Adrenal gland (tissue), 12 donors: ENCODE results near the gene KSR2. TPM values are rescaled to one million over a fixed set of nuclear protein-coding genes. Genes with fewer than 3 reads are reported as not detected.

Source experiments
- DNase-seq, 7 donors: peaks; one replicate each; pipeline ENCODE4 v3.0.0-alpha.2; 2019 to 2020
- H3K27ac ChIP-seq, 5 donors: fragments of 200-600 bp; sonication (generic) in 4 of 5; 1 replicate in 3 of 5; 2 replicates in 2 of 5; pipeline versions ENCODE4 v1.5.1 to v1.8.0; 2016 to 2020; ENCODE audit warnings: mild to moderate bottlenecking in 1 of 5
- H3K27me3 ChIP-seq: fragments of 200-600 bp; 2 replicates; pipeline ENCODE4 v1.8.0; 2021
- H3K36me3 ChIP-seq, 2 donors: fragments of 200-600 bp; replicated peaks in 1 of 2; 1 replicate in 1 of 2; 2 replicates in 1 of 2; pipeline versions ENCODE4 v1.5.1 to v1.8.0; 2018 to 2022
- H3K4me1 ChIP-seq, 2 donors: fragments of 200-600 bp; replicated peaks in 1 of 2; 1 replicate in 1 of 2; 2 replicates in 1 of 2; pipeline versions ENCODE4 v1.5.1 to v1.8.0; 2018 to 2021
- H3K4me3 ChIP-seq, 4 donors: fragments of 200-600 bp; sonication (generic) in 3 of 4; one replicate each; pipeline ENCODE4 v1.5.1; 2016 to 2018
- H3K9me3 ChIP-seq, 3 donors: fragments of 200-600 bp; sonication (generic) in 1 of 3; replicated peaks in 1 of 3; 1 replicate in 2 of 3; 2 replicates in 1 of 3; pipeline versions ENCODE4 v1.5.1 to v1.8.0; 2016 to 2021
- CTCF ChIP-seq, 6 experiments: fragments of 450-650 bp in 4 of 6; fragments of 200-600 bp in 2 of 6; sonication (generic) in 1 of 6; IDR thresholded peaks; 1 replicate in 5 of 6; 2 replicates in 1 of 6; pipeline versions ENCODE4 v1.5.1 to v1.8.0; 2016 to 2021; ENCODE audit warnings: antibody characterized with exemption in 6 of 6, mild to moderate bottlenecking in 2 of 6, moderate library complexity in 1 of 6
- POLR2A ChIP-seq, 2 donors: fragments of 450-650 bp; IDR thresholded peaks; one replicate each; pipeline ENCODE4 v1.6.1; 2017; ENCODE audit warnings: antibody characterized with exemption in 2 of 2, mild to moderate bottlenecking in 2 of 2, moderate library complexity in 1 of 2
- WGBS, 4 donors: extraction: QIAGEN DNeasy Blood & Tissue Kit in 2 of 4; methylation state at CpG; one replicate each; pipeline versions ENCODE4 v1.1.5 to v1.1.7; 2013 to 2017; 5-methylcytosine and 5-hydroxymethylcytosine counted together
- intact Hi-C, 2 donors: fragments of 100-400 bp; cut with DNase I; formaldehyde crosslinking; loops; one replicate each; pipeline versions ENCODE4 v1.14.1 to v1.15.0; 2022 to 2023
- polyA plus RNA-seq, 3 donors: library from polyadenylated mRNA; stranded (reverse); fragments of 200-250 nt in 2 of 3; fragments of 350-450 nt in 1 of 3; fragmentation: Illumina TruSeq in 1 of 3; extraction: RNeasy Lipid Tissue Mini Kit (QIAGEN cat#74804) in 1 of 3; gene quantifications; one replicate each; pipeline ENCODE4 v1.2.3, GENCODE V29; 2013 to 2014
- total RNA-seq, 9 donors: library from RNA; depleted of rRNA in 4 of 9; stranded (reverse); fragments of >200 nt in 4 of 9; fragments of 120-200 nt in 1 of 9; fragmentation: NEBNext Ultra II Directional in 1 of 9; extraction: Animal tissue kit (Norgen Biotek cat#: 25700) in 1 of 9; gene quantifications; one replicate each; pipeline versions ENCODE4 v1.1.0 to v1.2.4, GENCODE V29; 2013 to 2023
- donor health status: healthy with polysubstance abuse.
- donor health status: Bipolar disorder and iron deficiency.
- donor health status: DM: yes; HTN: yes; CAD: no.
- donor health status: DM: no; HTN: no; CAD: no.
- donor health status: DM: no; HTN: no; CAD: no.
- donor health status: DM: yes; HTN: yes; CAD: no.

Gene KSR2
- total and polyA plus RNA-seq, 12 donors: 0.03 to 2.7 (median 0.84) TPM; not detected in 3

DNA sequence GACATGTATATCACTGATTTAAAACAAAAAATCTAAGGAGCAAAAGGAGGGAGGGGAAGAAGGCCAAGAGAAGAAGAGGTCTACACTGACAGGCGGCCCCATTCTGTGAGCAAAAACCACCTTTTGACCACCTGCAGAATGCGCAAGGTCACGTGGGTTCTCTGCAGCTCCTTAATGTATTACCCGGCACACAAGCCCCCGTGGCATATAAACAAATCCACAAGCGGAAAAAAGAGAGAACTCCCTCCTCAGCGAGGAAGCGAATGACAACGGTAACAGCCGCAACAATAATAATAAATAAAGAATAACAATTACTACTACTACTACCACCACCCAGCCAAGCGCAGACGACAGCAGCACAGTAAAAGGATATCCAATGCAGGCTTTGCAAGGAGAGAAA is 1.3 kb downstream of the KSR2 start:
- Histone ChIP-seq H3K4me1 (no peaks in the 10 kb centered on the region), H3K4me3 (no peak overlapping the region), H3K36me3 (no peaks in the 10 kb centered on the region), H3K27ac (no peak overlapping the region), H3K27me3 (peaks cover 20% of the 10 kb centered on the region), H3K9me3 (peaks cover 0 to 5% (median 0%) of the 10 kb centered on the region in 3 donors)
- intact Hi-C loops: no loop called here
- 11 to 20% (median 14%) methylated on average over 12 of the region's 12 CpGs for WGBS, 4 donors
- peak in 1 of 7 donors; percentile 51 for DNase-seq
- no peak for TF ChIP-seq POLR2A (IDR thresholded peaks at IDR 0.05)
- no peak for TF ChIP-seq CTCF (IDR thresholded peaks at IDR 0.05)

GRCh38 chr12:117967043-117967442 is 1.7 kb downstream of the KSR2 start:
- peak in 1 of 7 donors; percentile 13 for DNase-seq
- Histone ChIP-seq H3K4me3 (no peak overlapping the region), H3K27me3 (peaks cover 20% of the 10 kb centered on the region), H3K9me3 (peaks cover 0 to 5% (median 0%) of the 10 kb centered on the region in 3 donors), H3K4me1 (no peaks in the 10 kb centered on the region), H3K36me3 (no peaks in the 10 kb centered on the region), H3K27ac (no peak overlapping the region)
- 21 to 37% (median 35%) methylated on average over 4 of the region's 4 CpGs for WGBS, 4 donors
- intact Hi-C loops: no loop called here
- TF ChIP-seq POLR2A (IDR thresholded peaks at IDR 0.05) (no peak), CTCF (IDR thresholded peaks at IDR 0.05) (no peak)

- H3K27ac ChIP-seq: no peak overlapping the region
- intact Hi-C loops: no loop called here
- TF ChIP-seq POLR2A (IDR thresholded peaks at IDR 0.05) (no peak), CTCF (IDR thresholded peaks at IDR 0.05) (no peak)
- 29 to 45% (median 37%) methylated on average over 9 of the region's 9 CpGs for WGBS, 4 donors
- DNase-seq: no peak
- H3K4me3 ChIP-seq: no peak overlapping the region
- H3K4me1 ChIP-seq: no peaks in the 10 kb centered on the region
- peaks cover 20% of the 10 kb centered on the region for H3K27me3 ChIP-seq
- H3K9me3 ChIP-seq: peaks cover 0 to 5% (median 0%) of the 10 kb centered on the region in 3 donors
- H3K36me3 ChIP-seq: no peaks in the 10 kb centered on the region
Observed at GRCh38 chr12:117966511-117966910, 2.3 kb downstream of the KSR2 start.

- no peaks in the 10 kb centered on the region for H3K4me1 ChIP-seq
- intact Hi-C loops: no loop called here
- DNase-seq: no peak
- H3K36me3 ChIP-seq: no peaks in the 10 kb centered on the region
- H3K27ac ChIP-seq: no peak overlapping the region
- TF ChIP-seq POLR2A (IDR thresholded peaks at IDR 0.05): no peak
- no peak for TF ChIP-seq CTCF (IDR thresholded peaks at IDR 0.05)
- no peaks in the 10 kb centered on the region for H3K9me3 ChIP-seq
- no peak overlapping the region for H3K4me3 ChIP-seq
- H3K27me3 ChIP-seq: peaks cover 11% of the 10 kb centered on the region
- WGBS, 4 donors: 76 to 86% (median 83%) methylated on average over 7 of the region's 7 CpGs
Observed at GRCh38 chr12:117963836-117964235, 5.0 kb downstream of the KSR2 start.
